Measurements from ENCODE around the gene ALX3. TPM values are rescaled to one million over a fixed set of nuclear protein-coding genes. Genes with fewer than 3 reads are reported as not detected.

The ALX3 gene
- total RNA-seq, 1 donor from 2014 or later: not detected

DNA sequence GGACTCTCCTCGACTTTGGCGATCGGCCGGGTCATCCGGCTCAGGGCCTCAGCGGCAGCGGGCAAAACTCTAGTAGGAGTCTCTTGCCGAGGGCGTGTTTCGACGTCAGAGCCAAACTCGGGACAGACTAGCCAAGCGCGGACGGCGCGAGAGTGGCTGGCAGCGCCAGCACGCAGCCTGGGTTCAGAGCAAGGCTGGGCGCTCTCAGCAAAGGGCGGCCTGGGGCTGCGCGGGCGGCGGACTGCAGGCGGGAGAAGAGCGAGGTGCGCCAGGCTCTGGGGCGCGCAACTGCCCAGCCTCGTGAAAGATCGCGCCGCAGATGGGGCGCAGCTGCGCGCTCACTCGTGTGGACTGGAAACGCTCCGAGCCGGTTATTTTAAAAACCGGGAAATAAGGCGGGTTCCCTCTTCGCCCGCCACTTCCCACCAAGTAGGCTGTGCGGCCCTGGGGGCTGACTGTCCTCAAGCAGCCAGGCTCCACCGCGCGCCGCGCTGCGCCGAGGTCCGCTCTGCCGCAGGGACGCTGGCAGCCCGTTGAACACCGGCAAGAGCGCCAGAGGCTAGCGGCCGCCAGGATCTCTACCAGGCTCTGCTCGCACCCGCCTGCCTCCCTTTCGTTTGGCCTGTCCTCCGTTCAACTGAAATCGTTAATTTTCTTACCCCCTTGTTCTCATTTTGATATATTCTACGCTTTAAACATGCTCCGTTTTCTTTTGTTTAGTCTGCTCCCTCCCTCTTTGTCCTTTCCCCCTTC, 2.4 kb downstream of the ALX3 start:
- DNase-seq (ENCODE audit: low spot score): no peak
- Mint-ChIP-seq H3K4me3 (ENCODE audit: unreplicated experiment) (no peak overlapping the region), H3K36me3 (ENCODE audit: low read depth) (peaks cover 5% of the 10 kb centered on the region), H3K27me3 (ENCODE audit: low read depth) (peaks cover 48% of the 10 kb centered on the region), H3K27ac (ENCODE audit: unreplicated experiment) (no peak overlapping the region), H3K4me1 (ENCODE audit: low read depth) (peaks cover 4% of the 10 kb centered on the region), H3K9me3 (ENCODE audit: low read depth) (no peaks in the 10 kb centered on the region)
- TF ChIP-seq, protein P1, sequence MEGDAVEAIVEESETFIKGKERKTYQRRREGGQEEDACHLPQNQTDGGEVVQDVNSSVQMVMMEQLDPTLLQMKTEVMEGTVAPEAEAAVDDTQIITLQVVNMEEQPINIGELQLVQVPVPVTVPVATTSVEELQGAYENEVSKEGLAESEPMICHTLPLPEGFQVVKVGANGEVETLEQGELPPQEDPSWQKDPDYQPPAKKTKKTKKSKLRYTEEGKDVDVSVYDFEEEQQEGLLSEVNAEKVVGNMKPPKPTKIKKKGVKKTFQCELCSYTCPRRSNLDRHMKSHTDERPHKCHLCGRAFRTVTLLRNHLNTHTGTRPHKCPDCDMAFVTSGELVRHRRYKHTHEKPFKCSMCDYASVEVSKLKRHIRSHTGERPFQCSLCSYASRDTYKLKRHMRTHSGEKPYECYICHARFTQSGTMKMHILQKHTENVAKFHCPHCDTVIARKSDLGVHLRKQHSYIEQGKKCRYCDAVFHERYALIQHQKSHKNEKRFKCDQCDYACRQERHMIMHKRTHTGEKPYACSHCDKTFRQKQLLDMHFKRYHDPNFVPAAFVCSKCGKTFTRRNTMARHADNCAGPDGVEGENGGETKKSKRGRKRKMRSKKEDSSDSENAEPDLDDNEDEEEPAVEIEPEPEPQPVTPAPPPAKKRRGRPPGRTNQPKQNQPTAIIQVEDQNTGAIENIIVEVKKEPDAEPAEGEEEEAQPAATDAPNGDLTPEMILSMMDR (IDR thresholded peaks at IDR 0.05): no peak

DNA sequence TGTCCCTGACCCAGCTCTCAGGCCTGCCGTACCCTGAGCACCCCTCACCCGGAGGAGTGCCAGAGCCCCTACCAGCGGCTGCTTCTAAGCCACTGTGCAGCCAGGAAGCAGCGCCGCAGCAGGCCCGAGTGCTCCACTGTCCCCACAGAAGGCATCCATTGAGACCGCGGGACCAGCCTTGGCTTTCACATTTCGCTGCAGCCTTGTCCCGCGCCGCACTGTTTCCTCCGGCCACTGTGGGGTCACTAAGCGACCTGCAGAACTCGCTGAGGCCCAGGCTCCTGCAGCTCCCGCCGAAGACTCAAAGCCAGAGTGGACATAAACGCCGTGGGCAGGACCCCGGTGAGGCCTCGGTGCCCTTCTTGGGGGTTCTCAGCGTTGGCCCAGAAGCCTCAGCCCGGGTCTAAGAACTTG, 3.0 kb downstream of the ALX3 start:
- no peak overlapping the region for H3K4me3 Mint-ChIP-seq (ENCODE audit: unreplicated experiment)
- H3K9me3 Mint-ChIP-seq (ENCODE audit: low read depth): no peaks in the 10 kb centered on the region
- H3K4me1 Mint-ChIP-seq (ENCODE audit: low read depth): peaks cover 4% of the 10 kb centered on the region
- TF ChIP-seq, protein P1 (IDR thresholded peaks at IDR 0.05): no peak
- no peak overlapping the region for H3K27ac Mint-ChIP-seq (ENCODE audit: unreplicated experiment)
- H3K36me3 Mint-ChIP-seq (ENCODE audit: low read depth): peaks cover 5% of the 10 kb centered on the region
- peaks cover 47% of the 10 kb centered on the region for H3K27me3 Mint-ChIP-seq (ENCODE audit: low read depth)
- DNase-seq (ENCODE audit: low spot score): no peak

DNA sequence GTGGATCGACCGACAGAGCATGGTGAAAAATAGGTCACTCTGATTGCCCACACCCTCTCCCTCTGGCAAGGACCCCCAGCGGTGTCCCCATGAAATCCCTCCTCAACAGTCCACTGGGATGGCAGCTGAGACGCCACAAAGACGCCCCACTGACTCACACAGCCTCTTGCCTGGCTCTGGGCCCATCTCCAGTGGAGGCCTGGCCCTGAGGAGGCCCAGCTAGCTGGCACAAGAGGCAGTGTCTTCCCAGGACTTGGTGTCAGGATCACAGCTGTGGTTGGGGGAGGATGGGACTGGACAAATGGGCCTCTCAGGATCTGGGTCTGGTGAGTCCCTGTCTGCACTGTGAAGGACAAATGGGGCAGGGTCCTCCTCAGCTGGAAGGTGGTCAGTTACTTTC, 4.6 kb downstream of the ALX3 start:
- Mint-ChIP-seq H3K4me3 (ENCODE audit: unreplicated experiment) (no peak overlapping the region), H3K36me3 (ENCODE audit: low read depth) (peaks cover 6% of the 10 kb centered on the region), H3K27me3 (ENCODE audit: low read depth) (peaks cover 31% of the 10 kb centered on the region)

DNA sequence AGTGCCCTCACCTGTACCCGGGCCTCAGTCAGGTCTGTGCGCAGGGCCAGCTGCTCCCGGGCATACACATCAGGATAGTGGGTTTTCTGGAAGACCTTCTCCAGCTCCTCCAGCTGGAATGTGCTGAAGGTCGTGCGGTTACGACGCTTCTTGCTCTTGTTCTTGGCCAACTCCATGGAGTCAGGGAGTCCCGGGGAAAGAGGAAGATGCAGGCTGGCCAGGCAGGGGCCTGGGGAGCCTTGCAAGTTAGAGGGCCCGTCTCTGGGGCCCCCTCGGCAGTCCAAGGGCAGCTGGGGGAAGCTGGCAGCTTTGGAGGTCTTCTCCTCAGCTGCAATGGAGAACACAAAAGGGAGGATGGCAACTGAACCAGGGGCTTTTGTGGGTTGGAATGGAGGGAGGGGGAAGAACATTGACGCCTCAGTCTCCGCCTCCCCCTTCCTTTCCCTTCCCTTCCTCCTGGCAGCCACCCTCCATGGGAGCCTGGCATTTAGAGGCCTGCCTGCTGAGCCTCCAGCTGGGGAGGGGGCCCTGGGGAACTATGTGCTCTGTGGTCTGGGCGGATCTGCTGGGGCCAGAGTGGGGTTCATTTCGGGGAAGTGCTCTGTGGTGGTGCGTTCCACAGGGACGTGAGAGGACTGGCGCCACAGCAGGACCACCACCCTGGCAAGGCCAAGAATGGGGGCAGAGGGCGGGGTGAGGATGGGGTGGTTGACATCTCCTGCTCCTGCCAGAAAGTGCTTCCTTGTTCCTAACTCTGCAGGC, 5.7 kb downstream of the ALX3 start:
- peaks cover 8% of the 10 kb centered on the region for H3K36me3 Mint-ChIP-seq (ENCODE audit: low read depth)
- DNase-seq (ENCODE audit: low spot score): no peak
- no peak overlapping the region for H3K27ac Mint-ChIP-seq (ENCODE audit: unreplicated experiment)
- H3K4me3 Mint-ChIP-seq (ENCODE audit: unreplicated experiment): no peak overlapping the region
- peaks cover 4% of the 10 kb centered on the region for H3K4me1 Mint-ChIP-seq (ENCODE audit: low read depth)
- TF ChIP-seq, protein P1 (IDR thresholded peaks at IDR 0.05): no peak
- H3K27me3 Mint-ChIP-seq (ENCODE audit: low read depth): peaks cover 28% of the 10 kb centered on the region
- H3K9me3 Mint-ChIP-seq (ENCODE audit: low read depth): no peaks in the 10 kb centered on the region

More for the DNA sequence above, 4.6 kb downstream of the ALX3 start:
- DNase-seq (ENCODE audit: low spot score): no peak
- peaks cover 4% of the 10 kb centered on the region for H3K4me1 Mint-ChIP-seq (ENCODE audit: low read depth)
- H3K27ac Mint-ChIP-seq (ENCODE audit: unreplicated experiment): no peak overlapping the region
- TF ChIP-seq, protein P1 (IDR thresholded peaks at IDR 0.05): no peak
- no peaks in the 10 kb centered on the region for H3K9me3 Mint-ChIP-seq (ENCODE audit: low read depth)

DNA sequence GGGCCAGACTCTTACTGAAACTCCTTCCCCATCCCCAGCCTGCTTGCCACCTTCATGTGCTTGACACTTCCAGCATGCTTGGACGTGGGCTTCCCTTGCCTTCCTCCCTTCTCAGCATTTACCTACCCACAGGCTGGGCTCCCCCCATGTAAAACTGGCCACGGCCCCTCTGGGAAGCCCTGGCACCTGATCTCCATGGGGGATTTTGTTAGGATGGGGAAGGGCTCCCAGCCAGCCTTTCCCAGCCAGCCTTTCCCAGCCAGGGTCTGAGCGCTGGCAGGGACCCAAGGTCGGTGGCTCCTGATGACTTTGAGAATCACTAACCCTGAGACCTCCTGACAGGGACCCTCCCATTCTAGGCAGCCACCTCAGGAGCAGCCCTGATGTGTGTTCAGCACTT, 6.7 kb downstream of the ALX3 start:
- DNase-seq (ENCODE audit: low spot score): no peak
- H3K4me1 Mint-ChIP-seq (ENCODE audit: low read depth): peaks cover 4% of the 10 kb centered on the region
- no peak overlapping the region for H3K27ac Mint-ChIP-seq (ENCODE audit: unreplicated experiment)
- TF ChIP-seq, protein P1 (IDR thresholded peaks at IDR 0.05): no peak
- H3K9me3 Mint-ChIP-seq (ENCODE audit: low read depth): no peaks in the 10 kb centered on the region
- peaks cover 25% of the 10 kb centered on the region for H3K27me3 Mint-ChIP-seq (ENCODE audit: low read depth)
- H3K4me3 Mint-ChIP-seq (ENCODE audit: unreplicated experiment): no peak overlapping the region
- H3K36me3 Mint-ChIP-seq (ENCODE audit: low read depth): peaks cover 11% of the 10 kb centered on the region
